ENCODE results near the gene AKAP13.

GRCh38 chr15:85710340-85710842 is 330.0 kb downstream of the AKAP13 start:
- TF ChIP-seq CTCF (IDR thresholded peaks at IDR 0.05) (no peak), POLR2A (IDR thresholded peaks at IDR 0.05) (no peak)
